Putamen (tissue), 1 donor: ENCODE data around the gene LRRFIP2.
"Not testable (repeated sequence)": the region's sequence is repeated elsewhere in the genome, so short reads cannot be mapped to it uniquely, and the experiment has no call there.

ENCODE experiments used
- DNase-seq: peaks from one replicate; pipeline ENCODE4 v3.0.0-alpha.2; 2016; ENCODE audit warnings: low spot score

The LRRFIP2 gene

GRCh38 chr3:37064747-37065146, 109.6 kb downstream of the LRRFIP2 start:
- DNase-seq, result no peak

DNA sequence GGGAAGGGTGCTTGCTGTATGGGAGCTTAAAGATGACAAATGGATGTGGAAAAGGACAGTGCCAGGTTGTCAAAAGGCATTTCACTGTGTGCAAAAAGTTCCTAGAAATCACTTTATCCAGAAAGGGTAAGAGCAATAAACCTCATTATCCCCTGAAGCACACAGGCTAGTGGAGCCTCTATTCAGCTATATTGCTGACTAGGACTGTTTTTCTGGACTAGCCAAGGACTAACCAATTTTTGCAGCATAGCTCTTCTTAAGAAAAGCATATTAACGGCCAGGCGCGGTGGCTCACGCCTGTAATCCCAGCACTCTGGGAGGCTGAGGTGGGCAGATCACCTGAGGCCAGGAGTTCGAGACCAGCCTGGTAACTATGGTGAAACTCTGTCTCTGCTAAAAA, 116.3 kb downstream of the LRRFIP2 start:
- DNase-seq, result no peak

DNA sequence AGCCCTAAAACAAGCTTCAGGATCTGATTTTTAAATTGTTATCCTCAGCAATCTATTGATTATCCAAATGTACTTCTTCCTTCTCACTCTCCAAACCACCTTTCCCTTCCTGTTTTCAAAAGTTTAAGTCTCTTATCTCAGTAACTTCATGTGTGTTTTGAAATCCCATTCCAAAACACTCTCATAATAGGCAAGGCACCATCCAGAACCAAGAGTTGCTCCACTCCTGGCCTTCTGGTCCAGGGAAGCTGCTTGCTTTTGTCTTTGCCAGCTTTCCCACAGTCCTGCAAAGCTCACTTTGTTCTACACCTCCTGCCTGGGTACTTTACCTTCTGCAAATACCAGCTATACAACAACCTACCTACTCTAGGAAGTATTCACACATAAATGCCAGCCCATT, 117.6 kb downstream of the LRRFIP2 start:
- DNase-seq, result no peak

DNA sequence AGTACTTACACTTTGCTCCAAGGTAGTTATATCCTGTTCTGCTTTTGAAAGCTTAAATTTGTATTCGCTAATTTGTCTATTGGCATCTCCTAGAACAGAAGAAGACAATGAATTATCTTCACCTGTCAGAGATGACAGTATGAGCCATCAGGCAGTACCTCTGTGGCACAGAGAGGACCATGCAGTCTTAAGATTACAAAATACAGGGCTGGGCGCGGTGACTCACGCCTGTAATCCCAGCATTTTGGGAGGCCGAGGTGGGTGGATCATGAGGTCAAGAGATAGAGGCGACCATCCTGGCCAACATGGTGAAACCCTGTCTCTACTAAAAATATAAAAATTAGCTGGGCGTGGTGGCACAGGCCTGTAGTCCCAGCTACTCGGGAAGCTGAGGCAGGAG, 119.3 kb downstream of the LRRFIP2 start:
- not testable (repeated sequence) for DNase-seq

DNA sequence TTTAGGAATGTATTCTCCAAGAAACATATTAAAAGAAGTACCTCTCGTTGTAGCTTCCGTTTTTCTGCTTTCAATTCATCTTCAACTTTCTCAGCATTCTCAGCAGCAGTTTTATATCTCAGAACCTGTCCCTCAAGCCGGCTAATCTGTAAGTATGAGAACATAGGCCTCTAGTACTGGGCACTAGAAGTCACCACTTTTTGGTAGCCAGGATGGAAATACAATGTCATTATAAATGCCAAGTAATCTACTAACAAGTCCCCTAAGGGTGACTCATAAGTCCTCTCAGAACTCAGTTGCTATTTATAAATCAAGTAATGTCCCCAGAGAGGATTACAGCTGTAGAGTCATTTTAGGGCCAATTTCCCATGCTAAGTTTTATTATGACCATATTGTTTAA, 120.0 kb downstream of the LRRFIP2 start:
- DNase-seq, result no peak

GRCh38 chr3:37053753-37054152, 120.6 kb downstream of the LRRFIP2 start:
- no peak for DNase-seq

DNA sequence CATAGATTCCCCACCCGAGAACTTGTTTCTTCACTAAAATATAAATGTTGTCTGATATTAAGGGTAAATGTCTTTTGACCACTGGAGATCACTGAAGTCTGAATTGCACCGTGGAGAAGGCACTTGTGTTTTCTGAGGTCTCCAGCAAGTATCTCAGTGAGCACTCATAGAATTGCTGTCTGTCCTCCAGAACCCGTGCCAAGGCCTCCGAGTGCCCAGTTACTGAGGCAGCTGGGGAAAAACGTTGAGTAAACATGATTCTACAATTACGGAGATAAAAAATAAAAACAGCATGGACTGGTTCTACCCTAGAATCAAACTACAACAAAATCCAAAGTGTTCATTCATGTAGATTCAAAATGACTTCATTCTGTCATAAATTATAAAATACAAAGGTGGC, 121.0 kb downstream of the LRRFIP2 start:
- no peak for DNase-seq

GRCh38 chr3:37052860-37053259, 121.5 kb downstream of the LRRFIP2 start:
- DNase-seq, result no peak

DNA sequence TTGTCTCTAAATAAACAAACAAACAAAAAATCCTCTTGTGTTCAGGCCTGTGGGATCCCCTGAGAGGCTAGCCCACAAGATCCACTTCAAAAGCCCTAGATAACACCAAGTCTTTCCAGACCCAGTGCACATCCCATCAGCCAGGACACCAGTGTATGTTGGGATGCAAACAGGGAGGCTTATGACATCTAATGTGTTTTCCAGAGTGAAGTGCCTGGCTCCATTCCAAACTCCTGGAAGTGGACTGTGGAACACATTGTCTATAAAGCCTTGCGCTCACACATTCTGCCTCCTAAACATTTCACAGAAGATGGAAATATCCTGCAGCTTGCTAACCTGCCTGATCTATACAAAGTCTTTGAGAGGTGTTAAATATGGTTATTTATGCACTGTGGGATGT, 124.1 kb downstream of the LRRFIP2 start:
- no peak for DNase-seq

- DNase-seq, result not testable (repeated sequence)
Measured at GRCh38 chr3:37042712-37043111, 131.7 kb downstream of the LRRFIP2 start.

DNA sequence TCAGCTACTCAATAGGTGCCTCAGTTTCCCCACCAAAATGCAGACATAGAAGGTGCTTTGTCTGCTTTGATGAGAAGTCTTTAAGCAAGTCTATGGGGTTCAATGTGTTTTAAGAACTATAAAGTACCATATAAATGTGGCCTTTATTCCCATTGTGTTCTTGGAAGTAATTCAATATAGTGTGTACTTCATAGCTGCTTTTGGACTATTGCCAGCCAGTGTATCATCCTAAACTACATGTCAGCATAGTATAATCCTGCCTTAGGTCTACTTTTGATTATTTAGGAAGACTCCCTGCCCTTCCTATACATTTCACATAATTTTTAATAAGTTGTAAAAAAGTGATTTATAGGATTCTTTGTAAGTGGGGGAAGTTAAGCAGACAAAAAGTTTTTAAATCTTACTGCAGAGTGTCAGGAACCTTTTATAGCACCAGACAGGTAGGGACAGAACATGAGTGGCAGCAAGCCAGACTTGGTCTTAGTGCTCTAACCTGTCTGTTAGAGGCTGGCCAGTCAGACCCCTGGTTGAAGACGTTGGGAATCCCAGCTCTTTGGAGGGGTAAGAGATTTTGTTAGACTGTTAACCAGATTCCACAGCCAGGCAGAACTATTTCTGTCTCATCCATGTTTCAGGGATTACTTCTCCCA, 132.7 kb downstream of the LRRFIP2 start:
- no peak for DNase-seq

DNA sequence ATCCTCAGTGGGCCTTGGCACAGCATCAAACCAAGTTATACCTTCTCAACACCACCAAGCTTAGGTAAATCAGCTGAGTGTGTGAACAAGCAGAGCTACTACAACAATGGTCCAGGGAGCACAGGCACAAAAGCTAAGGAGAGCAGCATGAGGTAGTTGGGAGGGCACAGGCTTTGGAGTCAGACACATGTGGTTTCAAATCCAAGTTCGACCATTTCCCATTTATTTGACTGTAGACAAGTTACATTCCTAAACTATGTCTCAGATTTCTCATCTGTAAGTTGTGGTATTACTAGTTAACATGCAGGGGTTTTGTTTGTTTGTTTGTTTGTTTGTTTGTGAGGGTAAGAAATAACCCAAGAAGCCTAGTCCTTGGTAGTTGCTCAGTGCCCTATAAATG, 134.2 kb downstream of the LRRFIP2 start:
- no peak for DNase-seq

- no peak for DNase-seq
Measured at GRCh38 chr3:37039161-37039846, 135.1 kb downstream of the LRRFIP2 start.

DNA sequence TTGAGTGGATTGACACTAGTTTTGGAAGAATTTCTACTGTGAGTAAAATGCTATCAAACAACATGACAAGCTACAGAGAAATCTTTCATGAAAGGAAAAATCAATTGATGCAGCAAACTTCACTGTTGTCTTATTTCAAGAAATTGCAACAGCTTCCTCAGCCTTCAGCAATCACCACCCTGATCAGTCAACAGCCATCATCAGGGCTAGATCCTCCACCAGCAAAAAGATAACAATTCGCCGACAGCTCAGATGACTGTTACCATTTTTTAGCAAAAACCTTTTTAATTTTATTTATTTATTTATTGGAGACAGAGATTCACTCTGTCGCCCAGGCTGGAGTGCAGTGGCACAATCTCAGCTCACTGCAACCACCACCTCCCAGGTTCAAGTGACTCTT, 137.0 kb downstream of the LRRFIP2 start:
- no peak for DNase-seq

GRCh38 chr3:37032961-37033360, 141.4 kb downstream of the LRRFIP2 start:
- DNase-seq, result peak; percentile 69

DNA sequence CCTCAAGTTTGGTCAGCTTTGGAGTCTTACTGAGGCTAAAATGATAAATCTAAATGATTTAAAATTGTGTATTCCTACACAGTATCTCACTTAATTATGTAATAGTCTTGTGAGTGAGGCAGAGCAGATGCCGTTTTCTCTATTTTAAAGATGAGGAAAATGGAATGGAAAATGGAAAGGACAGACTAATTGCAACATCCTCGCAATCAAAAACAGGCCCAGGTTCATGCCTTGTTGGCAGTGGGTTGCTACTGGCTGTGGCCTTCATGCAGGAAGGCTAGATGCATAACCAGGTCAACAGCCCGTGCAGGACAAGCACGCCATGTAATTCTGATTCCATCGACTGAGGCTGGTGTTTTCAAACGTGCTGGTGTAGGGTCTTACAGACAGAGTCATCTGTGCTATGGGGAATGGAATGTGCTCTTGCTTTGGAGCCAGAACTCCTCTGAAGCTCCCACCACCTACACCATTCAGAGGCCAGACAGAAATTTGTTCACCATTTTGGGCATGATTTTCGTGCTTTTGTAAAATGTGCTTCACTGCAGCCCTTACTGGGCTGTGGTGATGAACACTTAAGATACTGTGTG, 143.2 kb downstream of the LRRFIP2 start:
- no peak for DNase-seq

GRCh38 chr3:37030588-37030987, 143.8 kb downstream of the LRRFIP2 start:
- DNase-seq, result no peak

GRCh38 chr3:37029516-37030163, 144.7 kb downstream of the LRRFIP2 start:
- no peak for DNase-seq

DNA sequence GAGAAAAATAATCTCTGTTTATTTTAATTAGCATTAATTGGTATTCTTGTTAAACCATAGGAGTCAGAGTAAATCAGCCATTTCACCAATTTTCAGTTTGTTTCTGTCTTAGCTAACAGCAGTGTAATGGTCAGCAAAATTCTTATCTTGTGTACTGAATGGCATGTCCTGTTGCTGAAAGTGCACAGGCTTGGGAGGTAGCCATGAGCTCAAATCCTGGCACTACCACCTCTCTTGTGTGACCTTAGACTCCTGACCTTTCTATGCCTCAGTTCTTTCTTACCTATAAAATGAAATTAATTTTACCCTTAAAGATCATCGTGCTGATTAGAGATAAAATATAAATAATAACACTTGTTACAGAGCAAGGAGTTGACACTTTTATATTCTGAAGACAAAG, 145.3 kb downstream of the LRRFIP2 start:
- no peak for DNase-seq

DNA sequence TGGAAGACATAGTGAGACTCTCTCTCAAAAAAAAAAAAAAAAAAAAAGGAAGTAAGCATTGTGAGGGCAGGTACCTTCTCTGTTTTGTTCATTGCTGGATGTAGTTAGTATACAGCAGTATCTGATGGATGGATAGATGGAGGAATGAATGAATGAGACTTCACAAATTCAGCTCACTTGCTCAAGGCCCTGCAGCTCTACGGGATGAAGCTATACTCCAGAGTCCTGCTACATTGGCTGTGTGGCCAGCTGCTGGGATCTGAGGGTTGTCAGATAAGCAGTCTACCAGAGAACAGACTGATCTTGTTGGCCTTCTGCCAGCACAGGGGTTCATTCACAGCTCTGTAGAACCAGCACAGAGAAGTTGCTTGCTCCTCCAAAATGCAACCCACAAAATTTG, 146.1 kb downstream of the LRRFIP2 start:
- no peak for DNase-seq

DNA sequence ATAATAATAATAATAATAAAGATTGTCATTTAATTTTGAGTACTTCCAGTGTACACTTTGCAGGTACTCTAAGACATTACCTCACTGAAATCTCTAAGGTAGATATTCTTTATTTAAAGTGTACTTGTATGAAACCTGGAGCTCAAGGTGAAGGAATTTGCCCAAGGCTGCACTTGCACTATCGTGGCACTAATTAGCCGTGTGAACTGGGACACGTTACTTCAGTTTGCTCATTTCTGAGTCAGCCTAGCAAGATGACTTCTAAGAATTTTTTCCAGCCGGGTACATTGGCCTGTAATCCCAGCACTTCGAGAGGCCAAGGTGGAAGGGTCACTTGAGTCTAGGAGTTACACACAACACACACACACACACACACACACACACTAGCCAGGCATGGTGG, 147.5 kb downstream of the LRRFIP2 start:
- no peak for DNase-seq

DNA sequence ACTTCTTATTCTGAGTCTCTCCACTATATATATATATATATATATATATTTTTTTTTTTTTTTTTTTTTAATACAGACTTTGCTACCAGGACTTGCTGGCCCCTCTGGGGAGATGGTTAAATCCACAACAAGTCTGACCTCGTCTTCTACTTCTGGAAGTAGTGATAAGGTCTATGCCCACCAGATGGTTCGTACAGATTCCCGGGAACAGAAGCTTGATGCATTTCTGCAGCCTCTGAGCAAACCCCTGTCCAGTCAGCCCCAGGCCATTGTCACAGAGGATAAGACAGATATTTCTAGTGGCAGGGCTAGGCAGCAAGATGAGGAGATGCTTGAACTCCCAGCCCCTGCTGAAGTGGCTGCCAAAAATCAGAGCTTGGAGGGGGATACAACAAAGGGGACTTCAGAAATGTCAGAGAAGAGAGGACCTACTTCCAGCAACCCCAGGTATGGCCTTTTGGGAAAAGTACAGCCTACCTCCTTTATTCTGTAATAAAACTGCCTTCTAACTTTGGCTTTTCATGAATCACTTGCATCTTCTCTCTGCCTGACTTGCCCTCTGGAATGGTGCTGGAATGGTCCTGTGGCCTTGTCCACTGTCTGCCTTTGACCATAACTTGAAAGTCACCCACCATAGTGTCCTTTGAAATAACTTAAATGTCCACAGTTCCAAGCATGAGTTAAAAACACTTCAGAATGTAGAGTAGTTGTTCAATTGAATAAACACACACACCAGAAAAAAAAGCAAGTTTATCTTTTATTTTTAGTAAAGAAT, 148.6 kb downstream of the LRRFIP2 start:
- no peak for DNase-seq
